Peyer's patch (tissue), 4 donors: ENCODE measurements around the gene ZBTB16.

Experiments used
- CTCF ChIP-seq, 6 experiments: fragments of 450-650 bp in 4 of 6; fragments of 200-600 bp in 2 of 6; sonication (generic) in 1 of 6; IDR thresholded peaks; one replicate each; pipeline ENCODE4 v1.5.1; 2017 to 2019; ENCODE audit warnings: antibody characterized with exemption in 6 of 6, mild to moderate bottlenecking in 3 of 6, moderate library complexity in 1 of 6
- POLR2A ChIP-seq, 2 donors: fragments of 450-650 bp; IDR thresholded peaks; one replicate each; pipeline ENCODE4 v1.5.1; 2017; ENCODE audit warnings: antibody characterized with exemption in 2 of 2, mild to moderate bottlenecking in 2 of 2, moderate library complexity in 2 of 2

GRCh38 chr11:114108501-114109205, 49.1 kb downstream of the ZBTB16 start:
- no peak for TF ChIP-seq CTCF (IDR thresholded peaks at IDR 0.05)
- TF ChIP-seq POLR2A (IDR thresholded peaks at IDR 0.05) = no peak
